ENCODE results near the gene SLC30A1.

Gene SLC30A1

GRCh38 chr1:211538287-211538686 is 40.7 kb downstream of the SLC30A1 start:
- no peak for DNase-seq
- no peak for TF ChIP-seq POLR2A (IDR thresholded peaks at IDR 0.05; ENCODE audit: low read length)
- TF ChIP-seq GATA1 (IDR thresholded peaks at IDR 0.05; ENCODE audit: low read depth, low read length) = no peak

DNA sequence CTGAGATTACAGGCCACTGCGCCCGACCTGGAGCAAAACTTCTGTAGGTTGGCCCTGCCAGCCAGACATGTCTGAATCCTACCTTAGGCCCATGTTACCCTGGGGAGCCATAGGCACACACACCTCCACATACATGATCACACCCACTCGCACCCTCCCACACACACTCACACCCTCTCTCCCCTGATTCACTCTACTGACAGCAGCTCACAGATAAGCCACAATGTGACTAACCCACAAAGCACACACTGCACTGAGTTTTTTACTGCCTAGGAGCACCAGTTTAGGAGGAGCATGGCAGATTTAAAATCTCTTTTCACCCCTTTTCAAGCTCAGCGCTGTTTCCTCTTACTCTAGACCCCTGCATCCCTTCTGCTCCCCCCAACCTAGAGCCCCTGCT is 41.7 kb downstream of the SLC30A1 start:
- TF ChIP-seq GATA1 (IDR thresholded peaks at IDR 0.05; ENCODE audit: low read depth, low read length) = no peak
- TF ChIP-seq POLR2A (IDR thresholded peaks at IDR 0.05; ENCODE audit: low read length) = no peak
- no peak for DNase-seq

GRCh38 chr1:211536606-211537005 is 42.4 kb downstream of the SLC30A1 start:
- DNase-seq = no peak
- no peak for TF ChIP-seq GATA1 (IDR thresholded peaks at IDR 0.05; ENCODE audit: low read depth, low read length)
- TF ChIP-seq POLR2A (IDR thresholded peaks at IDR 0.05; ENCODE audit: low read length) = no peak

DNA sequence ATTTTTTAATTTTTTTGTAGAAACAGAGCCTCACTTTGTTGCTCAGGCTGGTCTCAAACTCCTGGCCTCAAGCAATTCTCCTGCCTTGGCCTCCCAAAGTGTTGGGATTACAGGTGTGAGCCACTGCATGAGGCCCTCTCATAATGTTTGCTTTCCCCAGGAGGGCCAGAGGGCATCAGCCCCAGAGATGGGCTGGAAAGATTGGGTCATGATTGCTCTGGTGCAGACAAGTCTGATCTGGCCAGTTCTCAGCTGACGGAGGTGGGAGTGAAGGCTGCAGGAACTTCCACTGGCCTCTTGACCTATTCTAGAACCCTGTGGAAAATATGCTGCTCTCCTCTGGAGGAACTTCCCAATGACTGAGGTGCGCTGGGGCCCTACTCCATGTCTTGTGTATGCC is 43.6 kb downstream of the SLC30A1 start:
- TF ChIP-seq GATA1 (IDR thresholded peaks at IDR 0.05; ENCODE audit: low read depth, low read length) (no peak), POLR2A (IDR thresholded peaks at IDR 0.05; ENCODE audit: low read length) (no peak)
- no peak for DNase-seq

DNA sequence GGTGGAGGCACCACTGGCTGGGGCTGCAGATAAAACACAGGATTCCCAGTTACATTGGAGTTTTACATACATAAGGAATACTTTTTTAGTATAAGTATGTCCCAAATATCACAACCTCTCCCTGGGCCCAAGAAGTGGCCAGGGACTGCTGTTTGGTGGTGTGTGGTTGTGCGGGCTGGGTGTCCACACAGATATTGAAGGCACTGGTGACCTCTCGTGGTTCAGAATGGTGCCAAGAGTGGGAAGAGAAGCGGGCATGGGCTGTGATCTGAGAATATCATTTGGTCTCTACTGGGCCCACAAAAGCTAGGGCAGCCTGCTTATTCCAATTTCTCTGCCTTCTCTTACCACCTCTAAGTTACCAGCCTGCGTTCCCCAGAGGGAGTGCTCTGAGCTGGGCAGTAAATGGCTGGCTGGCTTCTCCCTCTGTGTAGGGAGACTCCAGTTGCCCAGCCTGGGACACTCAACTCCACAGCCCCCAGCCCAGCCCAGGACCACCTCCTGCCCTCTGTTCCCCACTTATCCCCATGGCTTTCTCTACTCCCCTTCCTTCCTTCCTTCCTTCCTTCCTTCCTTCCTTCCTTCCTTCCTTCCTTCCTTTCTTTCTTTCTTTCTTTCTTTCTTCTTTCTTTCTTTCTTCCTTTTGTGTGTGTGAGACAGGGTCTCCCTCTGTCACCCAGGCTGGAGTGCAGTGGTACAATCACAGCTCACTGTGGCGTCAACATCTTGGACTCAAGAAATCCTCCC is 44.2 kb downstream of the SLC30A1 start:
- TF ChIP-seq GATA1 (IDR thresholded peaks at IDR 0.05; ENCODE audit: low read depth, low read length) (no peak), POLR2A (IDR thresholded peaks at IDR 0.05; ENCODE audit: low read length) (no peak)
- DNase-seq = no peak

DNA sequence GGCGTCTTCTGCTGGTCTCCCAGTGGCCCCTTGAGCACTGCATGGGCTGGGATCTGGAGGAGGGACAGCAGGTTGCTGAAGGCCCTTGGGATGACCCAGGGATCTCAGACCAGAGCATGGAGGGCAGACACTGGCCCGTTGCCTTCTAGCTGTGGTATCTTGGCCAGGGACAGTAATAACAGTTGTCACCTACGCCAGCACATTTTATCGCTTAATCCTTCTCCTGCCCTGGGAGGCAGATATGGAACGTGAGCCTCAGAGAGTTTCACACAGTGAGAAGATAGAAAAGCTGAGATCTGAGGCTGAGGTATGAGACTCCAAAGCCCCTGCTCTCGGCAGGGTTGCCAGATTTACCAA is 46.9 kb downstream of the SLC30A1 start:
- TF ChIP-seq POLR2A (IDR thresholded peaks at IDR 0.05; ENCODE audit: low read length) (no peak), GATA1 (IDR thresholded peaks at IDR 0.05; ENCODE audit: low read depth, low read length) (no peak)

GRCh38 chr1:211531194-211532087 is 47.5 kb downstream of the SLC30A1 start:
- TF ChIP-seq POLR2A (IDR thresholded peaks at IDR 0.05; ENCODE audit: low read length) (no peak), GATA1 (IDR thresholded peaks at IDR 0.05; ENCODE audit: low read depth, low read length) (no peak)
- DNase-seq = no peak

More for the DNA sequence above, 46.9 kb downstream of the SLC30A1 start:
- no peak for DNase-seq

GRCh38 chr1:211530102-211530501 is 48.9 kb downstream of the SLC30A1 start:
- no peak for DNase-seq
- TF ChIP-seq POLR2A (IDR thresholded peaks at IDR 0.05; ENCODE audit: low read length) (no peak), GATA1 (IDR thresholded peaks at IDR 0.05; ENCODE audit: low read depth, low read length) (no peak)

GRCh38 chr1:211529453-211529852 is 49.5 kb downstream of the SLC30A1 start:
- no peak for TF ChIP-seq POLR2A (IDR thresholded peaks at IDR 0.05; ENCODE audit: low read length)
- TF ChIP-seq GATA1 (IDR thresholded peaks at IDR 0.05; ENCODE audit: low read depth, low read length) = no peak

GRCh38 chr1:211529011-211529410 is 50.0 kb downstream of the SLC30A1 start:
- TF ChIP-seq POLR2A (IDR thresholded peaks at IDR 0.05; ENCODE audit: low read length) = no peak
- TF ChIP-seq GATA1 (IDR thresholded peaks at IDR 0.05; ENCODE audit: low read depth, low read length) = no peak
- no peak for DNase-seq

More at GRCh38 chr1:211529453-211529852, 49.5 kb downstream of the SLC30A1 start:
- no peak for DNase-seq

DNA sequence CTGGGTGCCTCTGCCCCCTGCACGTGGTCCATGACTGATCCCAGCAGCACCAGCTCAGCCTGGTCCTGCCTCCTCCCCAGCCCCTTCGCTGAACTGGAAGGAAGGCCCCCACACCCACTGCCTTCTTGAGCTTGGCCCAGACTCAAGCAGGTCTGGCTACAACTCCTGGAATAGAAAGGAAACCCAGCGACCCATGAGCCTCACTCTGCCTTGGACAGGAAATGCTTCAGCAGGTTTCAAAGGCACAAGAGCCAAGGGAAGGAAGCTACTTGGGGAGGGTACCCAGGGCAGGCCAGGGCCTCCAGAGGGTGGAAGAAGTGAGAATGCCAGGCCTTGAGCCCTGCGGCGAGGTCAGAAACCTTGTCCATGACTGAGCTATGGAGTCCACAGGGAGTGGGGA is 51.1 kb downstream of the SLC30A1 start:
- TF ChIP-seq GATA1 (IDR thresholded peaks at IDR 0.05; ENCODE audit: low read depth, low read length) (no peak), POLR2A (IDR thresholded peaks at IDR 0.05; ENCODE audit: low read length) (no peak)
- no peak for DNase-seq

GRCh38 chr1:211527006-211527405 is 52.0 kb downstream of the SLC30A1 start:
- TF ChIP-seq POLR2A (IDR thresholded peaks at IDR 0.05; ENCODE audit: low read length) (no peak), GATA1 (IDR thresholded peaks at IDR 0.05; ENCODE audit: low read depth, low read length) (no peak)

GRCh38 chr1:211526101-211526500 is 52.9 kb downstream of the SLC30A1 start:
- TF ChIP-seq POLR2A (IDR thresholded peaks at IDR 0.05; ENCODE audit: low read length) (no peak), GATA1 (IDR thresholded peaks at IDR 0.05; ENCODE audit: low read depth, low read length) (no peak)
- DNase-seq = no peak

More at GRCh38 chr1:211527006-211527405, 52.0 kb downstream of the SLC30A1 start:
- DNase-seq = no peak

DNA sequence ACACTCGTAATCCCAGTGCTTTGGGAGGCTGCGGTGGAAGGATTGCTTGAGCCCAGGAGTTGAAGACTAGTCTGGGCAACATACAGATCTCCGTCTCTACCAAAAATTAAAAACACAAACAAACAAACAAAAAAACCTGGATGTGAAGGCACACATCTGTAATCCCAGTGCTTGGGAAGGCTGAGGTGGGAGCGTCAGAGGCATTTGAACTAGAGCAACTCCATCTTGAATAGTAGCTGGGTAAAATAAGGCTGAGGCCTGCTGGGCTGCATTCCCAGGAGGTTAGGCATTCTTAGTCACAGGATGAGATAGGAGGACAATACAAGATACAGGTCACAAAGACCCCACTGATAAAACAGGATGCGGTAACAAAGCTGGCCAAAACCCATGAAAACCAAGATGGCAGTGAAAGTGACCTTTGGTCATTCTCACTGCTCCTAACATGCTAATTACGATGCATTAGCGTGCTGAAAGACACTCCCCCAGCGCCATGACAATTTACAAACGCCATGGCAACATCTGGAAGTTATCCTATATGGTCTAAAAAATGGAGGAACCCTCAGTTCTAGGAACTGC is 53.8 kb downstream of the SLC30A1 start:
- no peak for DNase-seq
- TF ChIP-seq GATA1 (IDR thresholded peaks at IDR 0.05; ENCODE audit: low read depth, low read length) (no peak), POLR2A (IDR thresholded peaks at IDR 0.05; ENCODE audit: low read length) (no peak)
